HTERT RPE-1 (cell line): Measurements from ENCODE around the gene MYL6B.

Experiments
- in situ Hi-C: fragments of 300-500 bp; cut with MboI; formaldehyde crosslinking; loops from 4 replicates; pipeline ENCODE4 v1.14.3; 2020; ENCODE audit warnings: low sequenced_read_pairs

The MYL6B gene

DNA sequence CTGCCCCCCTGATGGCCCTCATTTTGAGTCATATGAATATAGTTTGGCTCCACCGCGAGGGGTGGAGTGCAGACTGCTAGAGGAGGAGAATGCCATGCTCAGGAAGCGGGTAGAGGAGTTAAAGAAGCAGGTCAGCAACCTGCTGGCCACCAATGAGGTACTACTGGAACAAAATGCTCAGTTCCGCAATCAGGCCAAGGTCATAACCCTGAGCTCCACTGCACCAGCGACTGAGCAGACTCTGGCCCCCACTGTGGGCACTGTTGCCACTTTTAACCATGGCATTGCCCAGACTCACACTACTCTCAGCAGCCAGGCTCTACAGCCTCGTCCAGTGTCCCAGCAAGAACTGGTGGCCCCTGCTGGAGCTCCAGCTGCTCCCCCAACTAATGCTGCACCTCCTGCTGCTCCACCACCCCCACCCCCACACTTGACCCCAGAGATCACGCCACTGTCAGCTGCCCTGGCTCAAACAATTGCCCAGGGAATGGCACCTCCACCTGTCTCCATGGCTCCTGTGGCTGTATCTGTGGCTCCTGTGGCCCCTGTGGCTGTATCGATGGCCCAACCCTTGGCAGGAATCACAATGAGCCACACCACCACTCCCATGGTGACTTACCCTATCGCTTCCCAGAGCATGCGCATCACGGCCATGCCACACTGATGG is 31.1 kb upstream of the MYL6B start:
- in situ Hi-C loops: no loop called here

DNA sequence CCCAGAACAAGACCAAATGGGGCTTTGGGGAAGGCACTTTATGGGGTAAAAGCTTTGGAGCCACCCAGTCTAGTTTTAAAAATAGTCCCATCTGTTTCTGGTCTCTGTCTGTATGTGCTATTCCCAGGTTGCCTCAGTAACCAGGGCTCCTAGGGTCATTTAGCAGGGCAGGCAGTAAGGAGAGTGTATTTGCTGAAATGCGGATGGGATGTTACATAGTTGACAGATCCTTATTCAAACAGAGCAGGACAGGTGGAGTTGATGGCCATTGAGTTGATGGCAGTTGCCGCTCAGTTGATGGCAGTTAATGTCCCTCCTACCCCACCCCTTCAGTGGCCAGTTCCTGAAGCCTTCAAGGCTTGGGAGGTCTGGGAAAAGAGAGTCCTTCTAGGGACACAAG is 29.8 kb upstream of the MYL6B start:
- in situ Hi-C loops: no loop called here

DNA sequence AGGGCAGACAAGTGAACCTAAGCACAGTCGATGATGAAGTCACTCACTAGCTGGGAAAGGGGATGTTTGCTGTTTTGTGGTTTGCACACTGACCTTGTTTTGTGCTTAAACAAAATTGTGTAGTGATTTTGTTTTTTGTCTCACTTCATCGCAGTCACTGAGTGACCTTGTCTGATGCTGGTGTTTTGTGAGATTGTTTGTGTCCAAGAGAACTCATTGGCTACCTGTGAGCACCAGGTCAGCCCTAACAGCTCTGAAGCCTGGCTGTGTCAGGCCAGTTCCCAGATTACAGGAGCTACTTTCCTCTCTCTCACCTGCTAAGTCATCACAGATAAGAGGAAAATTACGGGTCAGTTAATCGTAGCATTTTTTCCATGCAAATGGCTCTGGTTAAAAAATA is 28.3 kb upstream of the MYL6B start:
- in situ Hi-C loops: no loop called here

DNA sequence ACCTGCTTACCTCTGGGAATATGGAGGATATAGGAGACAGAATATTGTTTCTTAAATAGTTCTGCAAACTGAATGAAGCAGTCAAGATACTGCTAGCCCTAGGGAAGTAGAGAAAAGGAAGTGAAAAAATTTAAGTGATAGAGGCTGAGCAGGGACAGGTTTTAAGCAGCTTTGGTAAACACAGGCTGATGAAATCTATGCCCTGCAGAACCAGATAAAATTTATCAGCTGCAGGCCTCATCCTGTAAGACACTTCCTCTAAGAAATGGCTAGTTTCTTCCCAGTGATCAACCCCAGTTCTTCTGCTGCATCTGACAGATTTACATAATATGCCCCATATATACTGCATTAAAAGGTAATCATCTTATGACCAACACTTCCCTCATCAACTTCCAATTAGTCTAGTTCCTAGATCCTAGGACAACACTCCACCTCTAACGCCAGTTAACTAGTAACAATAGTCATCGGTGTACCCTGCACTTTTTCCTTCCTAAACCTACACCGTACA is 25.6 kb upstream of the MYL6B start:
- in situ Hi-C loops: no loop called here

DNA sequence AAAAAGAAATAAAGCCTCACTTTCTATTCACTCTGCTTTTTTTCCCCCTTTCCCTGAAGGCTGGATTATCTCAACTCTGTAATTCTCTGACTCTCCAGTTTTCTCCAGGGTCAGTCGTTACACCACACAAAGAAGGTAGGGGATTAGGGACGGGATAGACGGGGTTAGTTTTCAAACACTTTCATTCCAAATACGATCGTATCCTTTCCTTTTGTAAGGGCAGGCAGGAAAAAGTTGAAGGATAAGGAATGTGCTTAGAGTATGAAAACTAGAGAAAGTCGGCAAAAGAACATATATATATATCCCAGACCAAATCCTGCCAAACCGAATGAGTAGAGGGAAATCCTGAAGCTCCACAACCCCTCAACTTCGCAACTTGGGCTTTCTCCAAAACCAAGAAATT is 24.9 kb upstream of the MYL6B start:
- in situ Hi-C loops: no loop called here

DNA sequence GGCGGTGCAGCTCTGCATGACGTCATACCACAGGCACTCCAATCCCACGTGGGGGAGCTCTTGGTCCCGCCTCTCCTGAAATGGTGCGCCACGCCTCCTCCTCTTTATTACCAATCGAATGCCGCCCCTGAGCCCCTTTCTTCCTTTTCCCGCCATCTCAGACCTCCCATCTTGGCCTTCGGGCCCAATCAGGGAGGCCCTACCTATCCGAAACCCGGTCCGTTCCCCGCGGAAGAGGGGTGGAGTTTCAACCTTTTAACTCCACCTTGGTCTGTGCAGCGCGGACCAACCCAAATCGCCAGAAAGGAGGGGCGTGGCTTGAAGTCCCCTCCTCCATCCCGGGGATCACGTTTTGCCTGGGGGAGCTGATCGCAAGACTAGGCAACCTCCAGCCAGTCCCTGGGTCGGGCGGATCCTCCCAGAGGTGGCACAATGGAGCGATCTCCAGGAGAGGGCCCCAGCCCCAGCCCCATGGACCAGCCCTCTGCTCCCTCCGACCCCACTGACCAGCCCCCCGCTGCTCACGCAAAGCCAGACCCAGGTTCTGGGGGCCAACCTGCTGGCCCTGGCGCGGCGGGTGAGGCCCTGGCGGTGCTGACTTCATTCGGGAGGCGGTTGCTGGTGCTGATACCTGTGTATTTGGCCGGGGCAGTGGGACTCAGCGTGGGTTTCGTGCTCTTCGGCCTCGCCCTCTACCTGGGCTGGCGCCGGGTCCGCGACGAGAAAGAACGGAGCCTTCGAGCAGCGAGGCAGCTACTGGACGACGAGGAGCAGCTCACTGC is 24.3 kb upstream of the MYL6B start, which contains the start of gene ESYT1:
TSS of gene ESYT1 (plus strand) at position 380 of the 782 bp plus-strand sequence. CDS start at position 433, 53 bp downstream.
- in situ Hi-C loops: no loop called here

DNA sequence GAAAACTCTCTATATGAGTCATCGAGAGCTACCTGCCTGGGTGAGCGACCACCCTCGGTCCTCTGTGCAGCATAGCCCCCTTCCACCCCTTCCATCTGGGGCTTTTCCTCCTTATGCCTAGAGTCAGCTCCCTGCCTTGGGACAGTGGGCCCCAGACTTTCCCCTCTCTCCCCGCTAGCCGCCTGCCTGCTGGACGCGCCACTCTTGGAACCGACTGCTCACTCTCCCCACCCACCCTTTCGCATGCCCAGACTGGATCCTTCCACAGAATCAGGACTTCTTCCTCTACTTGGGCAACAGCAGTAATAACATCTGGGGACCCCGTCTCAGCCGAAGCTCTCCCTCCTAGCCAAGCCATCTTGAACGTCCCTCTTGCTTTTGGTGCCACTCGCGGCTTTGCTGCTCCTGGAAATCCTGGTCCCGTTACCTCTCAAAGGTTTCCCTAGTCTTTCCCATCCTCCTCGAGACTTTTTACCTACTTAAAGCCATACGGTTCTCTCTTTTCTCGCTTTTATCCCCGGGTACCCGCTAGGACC is 23.6 kb upstream of the MYL6B start:
- in situ Hi-C loops: no loop called here

DNA sequence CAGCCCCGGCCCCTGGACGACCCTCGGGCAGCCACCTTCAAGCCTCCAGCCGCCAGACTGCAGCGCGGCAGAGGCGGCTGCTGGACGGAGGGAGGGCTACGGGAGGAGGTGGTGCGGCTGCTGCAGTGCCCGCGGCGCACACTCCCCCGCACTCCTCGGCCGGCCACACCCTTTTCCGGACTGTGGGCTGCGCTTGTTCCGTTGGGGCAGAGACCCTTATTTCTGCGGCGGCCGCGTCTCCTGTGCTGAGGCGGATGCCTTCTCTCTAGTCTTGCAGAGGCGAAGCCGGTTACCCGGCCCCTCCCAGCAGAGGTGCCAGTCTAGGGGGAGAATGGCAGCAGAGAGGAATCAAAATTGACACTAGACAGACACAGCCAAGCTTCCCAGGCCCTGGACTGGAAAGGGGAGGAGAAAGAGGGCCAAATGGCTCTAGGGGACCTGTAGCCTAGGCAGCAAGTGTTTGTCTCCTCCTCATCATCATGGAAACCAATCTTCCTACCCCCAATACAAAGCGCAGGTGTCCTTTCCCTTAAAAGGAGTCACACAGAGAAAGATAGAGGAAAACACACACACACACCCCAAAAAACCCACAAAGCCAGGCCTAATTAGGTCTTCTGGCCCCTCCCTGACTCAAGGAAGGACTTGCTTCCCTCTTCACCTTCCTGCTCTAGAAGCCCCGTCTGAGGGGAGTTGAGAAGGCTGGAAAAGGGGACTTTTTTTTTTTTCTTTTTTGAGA is 23.0 kb upstream of the MYL6B start:
- in situ Hi-C loops: no loop called here

DNA sequence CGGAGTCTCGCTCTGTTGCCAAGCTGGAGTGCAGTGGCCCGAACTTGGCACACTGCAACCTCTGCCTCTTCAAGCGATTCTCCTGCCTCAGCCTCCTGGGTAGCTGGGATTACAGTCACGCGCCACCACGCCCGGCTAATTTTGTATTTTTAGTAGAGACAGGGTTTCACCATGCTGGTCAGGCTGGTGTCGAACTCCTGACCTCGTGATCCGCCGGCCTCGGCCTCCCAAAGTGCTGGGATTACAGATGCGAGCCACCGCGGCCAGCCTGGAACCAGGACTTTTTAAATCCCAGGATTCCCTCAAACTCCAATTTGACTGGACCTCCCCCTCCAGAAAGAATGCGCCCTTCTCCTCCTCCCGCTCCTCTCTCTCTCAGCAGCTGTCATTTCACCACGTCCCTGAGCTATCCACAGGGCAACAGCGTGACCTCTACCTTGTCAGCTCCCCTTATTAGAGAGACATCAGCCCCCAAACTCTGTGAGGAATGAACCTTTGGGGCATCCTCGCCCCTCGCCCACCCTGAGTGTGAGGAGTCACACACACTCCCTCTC is 22.4 kb upstream of the MYL6B start:
- in situ Hi-C loops: no loop called here

DNA sequence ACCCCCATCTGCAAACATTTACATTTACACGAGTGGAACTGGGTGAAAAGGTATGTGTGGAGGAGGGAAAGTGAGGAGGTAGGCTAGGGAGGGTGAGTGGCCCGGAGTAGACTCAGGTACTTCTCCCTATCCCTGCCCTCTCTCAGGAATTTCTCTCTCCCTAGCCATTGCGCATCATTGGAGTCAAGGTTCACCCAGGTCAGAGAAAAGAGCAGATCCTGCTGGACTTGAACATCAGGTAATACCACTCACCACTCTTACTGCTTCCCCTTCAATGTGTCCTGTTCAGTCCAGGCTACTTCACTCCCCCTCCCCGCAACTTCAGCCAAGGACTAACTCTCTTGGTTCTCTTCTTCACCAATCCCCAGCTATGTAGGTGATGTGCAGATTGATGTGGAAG is 21.5 kb upstream of the MYL6B start:
- in situ Hi-C loops: no loop called here

DNA sequence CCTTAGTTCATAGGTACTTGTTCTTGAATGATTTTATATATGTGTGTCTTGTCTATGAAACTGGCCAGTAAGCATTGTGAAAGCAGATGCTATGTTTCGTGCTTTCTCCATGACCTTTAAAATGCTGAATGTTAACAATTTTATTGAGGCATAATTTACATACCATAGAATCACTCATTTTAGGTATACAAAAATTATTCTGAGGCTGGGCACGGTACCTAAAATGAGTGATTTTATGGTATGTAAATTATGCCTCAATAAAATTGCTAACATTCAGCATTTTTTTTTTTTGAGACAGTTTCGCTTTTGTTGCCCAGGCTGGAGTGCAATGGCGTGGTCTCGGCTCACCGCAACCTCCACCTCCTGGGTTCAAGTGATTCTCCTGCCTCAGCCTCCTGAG is 17.5 kb upstream of the MYL6B start:
- in situ Hi-C loops: no loop called here

DNA sequence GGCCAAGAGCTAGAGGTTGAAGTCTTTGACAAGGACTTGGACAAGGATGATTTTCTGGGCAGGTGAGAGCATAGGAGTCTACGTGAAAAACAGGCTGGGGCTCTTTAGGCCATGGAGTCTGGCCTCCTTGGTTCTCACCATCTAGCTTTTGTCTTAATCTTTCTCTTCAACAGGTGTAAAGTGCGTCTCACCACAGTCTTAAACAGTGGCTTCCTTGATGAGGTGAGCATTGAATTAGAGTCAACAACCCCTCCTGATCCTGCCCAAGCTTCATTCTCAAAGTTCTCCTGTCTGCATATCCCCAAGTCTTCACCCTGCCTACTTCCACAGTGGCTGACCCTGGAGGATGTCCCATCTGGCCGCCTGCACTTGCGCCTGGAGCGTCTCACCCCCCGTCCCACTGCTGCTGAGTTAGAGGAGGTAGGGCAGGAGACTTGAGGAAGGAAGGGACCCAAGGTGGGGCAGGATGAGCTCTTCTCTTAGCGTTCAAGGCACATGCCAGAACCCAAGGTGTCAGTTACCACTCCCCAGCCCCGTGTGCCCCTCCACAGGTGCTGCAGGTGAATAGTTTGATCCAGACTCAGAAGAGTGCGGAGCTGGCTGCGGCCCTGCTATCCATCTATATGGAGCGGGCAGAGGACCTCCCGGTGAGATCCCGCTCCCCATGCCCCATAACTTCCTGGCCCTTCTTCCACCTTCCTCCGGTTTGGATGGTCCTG is 14.4 kb upstream of the MYL6B start:
- in situ Hi-C loops: no loop called here

DNA sequence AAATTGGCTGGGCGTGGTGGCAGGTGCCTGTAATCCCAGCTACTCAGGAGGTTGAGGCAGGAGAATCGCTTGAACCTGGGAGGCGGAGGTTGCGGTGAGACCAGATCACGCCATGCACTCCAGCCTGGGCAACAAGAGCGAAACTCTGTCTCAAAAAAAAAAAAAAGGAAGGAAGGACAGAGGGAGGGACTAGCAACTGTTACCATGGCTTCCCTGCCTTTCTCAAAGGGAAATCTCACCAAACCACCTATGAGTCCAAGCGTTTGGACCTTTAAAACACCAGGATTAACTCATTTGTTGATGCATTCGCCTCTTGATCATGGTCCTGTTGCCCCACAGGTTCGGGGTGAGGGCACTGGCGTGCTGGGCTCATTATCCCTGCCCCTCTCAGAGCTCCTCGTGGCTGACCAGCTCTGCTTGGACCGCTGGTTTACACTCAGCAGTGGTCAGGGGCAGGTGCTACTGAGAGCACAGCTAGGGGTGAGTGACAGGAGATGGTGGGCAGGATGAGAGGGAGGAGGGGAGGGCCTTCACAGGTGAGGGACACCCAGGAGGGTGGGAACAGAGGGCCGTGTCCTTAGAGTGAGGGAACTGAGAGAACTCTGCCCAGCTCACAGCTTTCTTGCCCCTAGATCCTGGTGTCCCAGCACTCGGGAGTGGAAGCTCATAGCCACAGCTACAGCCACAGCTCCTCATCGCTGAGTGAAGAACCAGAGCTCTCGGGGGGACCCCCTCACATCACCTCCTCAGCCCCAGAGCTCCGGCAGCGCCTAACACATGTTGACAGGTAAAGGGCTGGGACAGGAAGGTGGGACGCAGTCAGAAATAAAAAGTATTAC is 10.2 kb upstream of the MYL6B start:
- in situ Hi-C loops: no loop called here

DNA sequence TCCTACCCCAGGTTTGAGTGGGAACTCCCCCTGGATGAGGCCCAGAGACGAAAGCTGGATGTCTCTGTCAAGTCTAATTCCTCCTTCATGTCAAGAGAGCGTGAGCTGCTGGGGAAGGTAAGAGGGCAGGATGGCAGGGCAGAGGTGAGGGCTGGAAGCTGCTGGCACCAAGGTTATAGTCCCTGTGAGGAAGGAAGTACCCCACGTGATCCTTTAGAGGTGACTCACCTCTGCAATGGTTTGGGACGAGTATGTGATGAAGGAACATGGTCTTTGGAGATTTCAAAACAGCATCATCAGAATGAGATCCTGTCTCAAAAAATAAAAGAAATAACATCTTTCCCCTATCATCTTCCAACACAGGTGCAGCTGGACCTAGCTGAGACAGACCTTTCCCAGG is 9.2 kb upstream of the MYL6B start:
- in situ Hi-C loops: no loop called here

DNA sequence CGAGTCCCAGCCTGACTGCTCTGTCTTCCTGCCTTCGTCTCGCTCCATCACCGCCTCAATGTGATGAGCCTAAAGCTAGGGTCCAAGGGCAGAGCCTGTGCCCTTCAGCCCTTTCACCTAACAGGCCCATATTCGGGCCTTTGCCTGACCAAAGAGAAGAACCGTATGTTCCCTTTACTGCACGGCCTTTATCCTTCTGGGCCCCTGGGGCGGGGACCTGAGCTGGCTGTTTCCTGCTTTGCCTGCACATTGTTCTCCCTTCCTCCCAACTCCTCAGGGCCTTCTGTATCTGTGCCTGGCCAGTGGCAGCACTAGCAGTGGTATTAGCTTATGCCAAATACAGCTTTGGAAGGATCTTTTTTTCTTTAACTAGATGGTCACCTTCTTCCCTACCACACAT is 8.5 kb upstream of the MYL6B start:
- in situ Hi-C loops: no loop called here

DNA sequence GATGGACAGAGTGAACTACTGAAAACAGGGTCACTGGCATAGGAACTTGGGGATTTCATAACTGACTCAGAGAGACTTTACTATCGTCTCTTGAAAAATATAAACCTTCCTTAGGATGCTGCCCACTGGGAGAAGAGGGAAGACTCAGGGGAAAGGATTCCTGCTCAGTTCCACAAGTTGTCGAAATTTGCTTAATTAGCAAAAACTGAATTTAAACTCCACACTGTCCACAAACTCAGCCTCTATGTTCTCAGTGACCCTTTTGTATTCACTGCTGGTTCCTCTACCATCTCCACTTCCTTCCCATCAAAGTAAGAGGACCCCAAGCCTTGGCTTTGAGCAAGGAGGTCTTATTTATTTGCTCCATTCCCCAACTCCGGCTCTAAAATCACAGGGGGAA is 7.2 kb upstream of the MYL6B start:
- in situ Hi-C loops: no loop called here

DNA sequence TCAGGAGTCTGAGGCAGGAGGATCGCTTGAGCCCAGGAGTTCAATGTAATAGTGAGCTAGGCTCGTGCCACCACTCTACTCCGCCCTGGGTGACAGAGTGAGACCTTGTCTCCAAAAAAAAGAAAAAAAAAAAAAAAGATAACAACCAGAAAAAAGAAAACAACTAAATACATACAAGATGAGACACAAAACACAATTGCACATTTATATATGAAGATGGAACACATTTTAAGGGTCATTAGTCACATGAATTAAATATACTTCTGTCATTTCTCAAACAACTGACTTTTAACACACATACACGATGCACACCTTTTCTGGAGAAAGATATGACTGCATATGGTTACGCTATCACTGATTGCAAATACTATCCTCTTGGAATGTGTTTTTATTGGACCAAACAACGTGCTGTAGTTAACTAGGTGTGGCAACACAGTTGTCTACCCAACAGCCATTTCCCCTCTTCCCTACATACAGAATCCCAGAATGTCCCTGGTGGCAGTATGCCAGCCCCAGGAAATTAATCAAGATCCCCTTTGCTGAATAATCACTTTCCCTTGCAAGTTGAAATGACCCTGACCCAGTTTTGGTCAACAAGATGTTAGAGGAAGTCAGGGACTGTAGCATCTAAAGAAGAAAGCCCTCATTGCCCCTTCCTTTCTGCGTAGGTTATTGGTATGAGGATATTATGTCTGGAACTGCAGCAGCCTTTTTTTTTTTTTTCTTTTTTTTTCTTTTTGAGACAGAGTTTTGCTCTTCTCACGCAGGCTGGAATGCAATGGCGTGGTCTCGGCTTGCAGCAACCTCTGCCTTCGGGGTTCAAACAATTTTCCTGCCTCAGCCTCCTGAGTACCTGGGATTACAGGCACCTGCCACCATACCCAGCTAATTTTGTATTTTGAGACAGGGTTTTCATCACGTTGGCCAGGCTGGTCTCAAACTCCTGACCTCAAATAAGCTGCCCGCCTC is 5.6 kb upstream of the MYL6B start:
- in situ Hi-C loops: no loop called here

DNA sequence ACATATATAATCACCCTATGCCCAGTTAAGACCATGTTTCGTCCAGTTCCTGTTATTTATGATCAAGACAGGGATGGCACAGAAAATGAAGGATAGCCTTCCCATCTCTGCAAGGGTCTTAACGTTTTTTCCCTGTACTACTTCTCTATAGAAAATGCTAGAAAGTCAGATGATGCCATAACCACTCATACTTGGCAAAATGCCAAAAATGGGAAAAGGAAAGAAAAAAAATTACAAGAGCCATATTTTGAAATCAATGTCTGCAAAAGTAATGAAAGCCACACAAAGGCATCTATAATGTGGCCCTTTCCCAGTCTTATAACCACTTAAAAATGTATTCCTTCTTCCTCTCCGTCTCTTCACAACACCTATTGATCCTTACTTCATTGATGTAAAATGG is 1.8 kb upstream of the MYL6B start:
- in situ Hi-C loops: no loop called here
